Gastroesophageal sphincter (tissue), 4 donors: ENCODE results near the gene NUP188. TPM values are rescaled to one million over a fixed set of nuclear protein-coding genes. Genes with fewer than 3 reads are reported as not detected.

Experiments used
- ATAC-seq: fragments of 150-250 bp; one replicate; pipeline ENCODE4 v1.9.1; 2016; ENCODE audit warnings: mild to moderate bottlenecking, moderate library complexity
- H3K27ac ChIP-seq, 4 donors: fragments of 200-600 bp; sonication (generic) in 3 of 4; 1 replicate in 3 of 4; 2 replicates in 1 of 4; pipeline ENCODE4 v1.5.1; 2016 to 2019
- H3K27me3 ChIP-seq: fragments of 200-600 bp; sonication (generic); one replicate; pipeline ENCODE4 v1.5.1; 2019
- H3K36me3 ChIP-seq, 2 donors: fragments of 200-600 bp; sonication (generic); one replicate each; pipeline ENCODE4 v1.5.1; 2019; ENCODE audit warnings: control low read depth in 1 of 2
- H3K4me1 ChIP-seq, 3 donors: fragments of 200-600 bp; sonication (generic); 1 replicate in 2 of 3; 2 replicates in 1 of 3; pipeline ENCODE4 v1.5.1; 2016 to 2019; ENCODE audit warnings: control low read depth in 2 of 3
- H3K4me3 ChIP-seq, 2 donors: fragments of 200-600 bp; sonication (generic); one replicate each; pipeline ENCODE4 v1.5.1; 2019; ENCODE audit warnings: mild to moderate bottlenecking in 1 of 2, moderate library complexity in 1 of 2
- H3K9me3 ChIP-seq, 3 donors: fragments of 200-600 bp; sonication (generic); one replicate each; pipeline ENCODE4 v1.5.1; 2017 to 2019; ENCODE audit warnings: control low read depth in 2 of 3
- CTCF ChIP-seq, 4 experiments: fragments of 200-600 bp in 2 of 4; fragments of 450-650 bp in 2 of 4; sonication (generic) in 1 of 4; IDR thresholded peaks; one replicate each; pipeline ENCODE4 v1.5.1; 2017 to 2019; ENCODE audit warnings: antibody characterized with exemption in 4 of 4, mild to moderate bottlenecking in 2 of 4, moderate library complexity in 2 of 4
- EP300 ChIP-seq: sonication (generic); formaldehyde crosslinking; IDR thresholded peaks from one replicate; pipeline ENCODE4 v1.6.1; 2017; ENCODE audit warnings: antibody characterized with exemption, mild to moderate bottlenecking
- POLR2A ChIP-seq, 2 donors: fragments of 450-650 bp; IDR thresholded peaks; one replicate each; pipeline ENCODE4 v1.6.1; 2017; ENCODE audit warnings: antibody characterized with exemption in 2 of 2, mild to moderate bottlenecking in 2 of 2, moderate library complexity in 1 of 2
- POLR2AphosphoS5 ChIP-seq: sonication (generic); formaldehyde crosslinking; IDR thresholded peaks from one replicate; pipeline ENCODE4 v1.6.1; 2017; ENCODE audit warnings: antibody characterized with exemption
- WGBS, 2 donors: methylation state at CpG; one replicate each; pipeline ENCODE4 v1.1.5; 2018; ENCODE audit warnings: low coverage in 1 of 2; 5-methylcytosine and 5-hydroxymethylcytosine counted together
- total RNA-seq, 4 donors: library from RNA; depleted of rRNA; stranded (reverse); fragments of >200 nt; gene quantifications; one replicate each; pipeline ENCODE4 v1.1.0, GENCODE V29; 2016

The NUP188 gene
- total RNA-seq, 4 donors from 2014 or later = 18.6 to 32.7 (median 29.1) TPM

GRCh38 chr9:128969491-128969890, 22.0 kb downstream of the NUP188 start:
- no peak for TF ChIP-seq CTCF (IDR thresholded peaks at IDR 0.05)
- TF ChIP-seq POLR2AphosphoS5 = no peak
- no peak for TF ChIP-seq EP300
- TF ChIP-seq POLR2A (IDR thresholded peaks at IDR 0.05) = no peak
- Histone ChIP-seq H3K36me3 (peaks cover 0 to 95% of the 10 kb centered on the region in 2 donors), H3K9me3 (no peaks in the 10 kb centered on the region), H3K4me1 (no peaks in the 10 kb centered on the region), H3K4me3 (no peak overlapping the region), H3K27ac (no peak overlapping the region), H3K27me3 (no peaks in the 10 kb centered on the region)
- 94 to 96% methylated on average over 2 to 4 of the region's 5 CpGs for WGBS, 2 donors
- ATAC-seq = no peak

- no peaks in the 10 kb centered on the region for H3K27me3 ChIP-seq
- peaks cover 0 to 100% of the 10 kb centered on the region in 2 donors for H3K36me3 ChIP-seq
- WGBS, 2 donors = 61 to 89% methylated on average over 4 of the region's 4 CpGs
- H3K4me1 ChIP-seq = no peaks in the 10 kb centered on the region
- H3K4me3 ChIP-seq = no peak overlapping the region
- H3K9me3 ChIP-seq = no peaks in the 10 kb centered on the region
- no peak for ATAC-seq
- no peak for TF ChIP-seq EP300
- no peak for TF ChIP-seq POLR2AphosphoS5
- no peak for TF ChIP-seq CTCF (IDR thresholded peaks at IDR 0.05)
- no peak for TF ChIP-seq POLR2A (IDR thresholded peaks at IDR 0.05)
- H3K27ac ChIP-seq = no peak overlapping the region
These were observed 25.5 kb downstream of the NUP188 start for GRCh38 chr9:128972956-128973355.

GRCh38 chr9:128979111-128979510, 31.6 kb downstream of the NUP188 start:
- TF ChIP-seq CTCF (IDR thresholded peaks at IDR 0.05) = no peak
- TF ChIP-seq POLR2AphosphoS5 = no peak
- no peak for TF ChIP-seq EP300
- no peak for TF ChIP-seq POLR2A (IDR thresholded peaks at IDR 0.05)
- no peaks in the 10 kb centered on the region for H3K4me1 ChIP-seq
- ATAC-seq = no peak
- no peak overlapping the region for H3K27ac ChIP-seq
- H3K4me3 ChIP-seq = no peak overlapping the region
- H3K9me3 ChIP-seq = no peaks in the 10 kb centered on the region
- H3K36me3 ChIP-seq = peaks cover 0 to 98% of the 10 kb centered on the region in 2 donors
- no peaks in the 10 kb centered on the region for H3K27me3 ChIP-seq
- WGBS, 2 donors = 43 to 88% methylated on average over 1 to 3 of the region's 3 CpGs

- no peaks in the 10 kb centered on the region for H3K9me3 ChIP-seq
- 93 to 100% methylated on average over 3 to 7 of the region's 8 CpGs for WGBS, 2 donors
- no peak for TF ChIP-seq POLR2A (IDR thresholded peaks at IDR 0.05)
- TF ChIP-seq CTCF (IDR thresholded peaks at IDR 0.05) = no peak
- TF ChIP-seq EP300 = no peak
- no peak for TF ChIP-seq POLR2AphosphoS5
- H3K27ac ChIP-seq = no peak overlapping the region
- no peaks in the 10 kb centered on the region for H3K27me3 ChIP-seq
- H3K4me3 ChIP-seq = no peak overlapping the region
- H3K4me1 ChIP-seq = no peaks in the 10 kb centered on the region
- ATAC-seq = no peak
- H3K36me3 ChIP-seq = peaks cover 0 to 99% of the 10 kb centered on the region in 2 donors
These were observed 36.0 kb downstream of the NUP188 start for GRCh38 chr9:128983536-128983935.

- TF ChIP-seq POLR2AphosphoS5 = no peak
- no peak for TF ChIP-seq POLR2A (IDR thresholded peaks at IDR 0.05)
- no peak for TF ChIP-seq CTCF (IDR thresholded peaks at IDR 0.05)
- no peak for TF ChIP-seq EP300
- 87 to 93% methylated on average over 4 to 5 of the region's 5 CpGs for WGBS, 2 donors
- Histone ChIP-seq H3K27ac (no peak overlapping the region), H3K9me3 (no peaks in the 10 kb centered on the region), H3K27me3 (no peaks in the 10 kb centered on the region), H3K36me3 (peaks cover 0 to 99% of the 10 kb centered on the region in 2 donors), H3K4me3 (no peak overlapping the region), H3K4me1 (no peaks in the 10 kb centered on the region)
- no peak for ATAC-seq
These were observed 39.2 kb downstream of the NUP188 start for GRCh38 chr9:128986671-128987070.
